GM23338 (cell line): Measurements from ENCODE around the gene UBE2K. TPM values are rescaled to one million over a fixed set of nuclear protein-coding genes. Genes with fewer than 3 reads are reported as not detected.
"Not testable (repeated sequence)": the region's sequence is repeated elsewhere in the genome, so short reads cannot be mapped to it uniquely, and the experiment has no call there.

ENCODE experiments used
- ATAC-seq: fragments of 200-7000 bp; cut with Tn5 transposase; 3 replicates; pipeline ENCODE4 v1.9.1; 2020
- DNase-seq: peaks from one replicate; pipeline ENCODE4 v3.0.0-alpha.2; 2015; ENCODE audit warnings: low spot score
- H2AFZ ChIP-seq: fragments of 200-600 bp; sonication (generic); 2 replicates; pipeline ENCODE4 v1.8.0; 2016; ENCODE audit warnings: antibody characterized with exemption, mild to moderate bottlenecking, moderate library complexity
- H3F3A ChIP-seq: fragments of 200-600 bp; sonication (generic); replicated peaks from 2 replicates; pipeline ENCODE4 v1.8.0; 2017; ENCODE audit warnings: antibody characterized with exemption, mixed run types, low read depth
- H3K27ac ChIP-seq: fragments of 200-600 bp; sonication (generic); 2 replicates; pipeline ENCODE4 v1.6.1; 2016; ENCODE audit warnings: low read depth
- H3K27me3 ChIP-seq: fragments of 200-600 bp; sonication (generic); 2 replicates; pipeline ENCODE4 v1.8.0; 2016; ENCODE audit warnings: mild to moderate bottlenecking, mixed run types, moderate library complexity; ENCODE audit not compliant: insufficient read depth
- H3K36me3 ChIP-seq: fragments of 200-600 bp; sonication (generic); 2 replicates; pipeline ENCODE4 v1.8.0; 2016; ENCODE audit warnings: mild to moderate bottlenecking; ENCODE audit not compliant: insufficient read depth
- H3K4me1 ChIP-seq: fragments of 200-600 bp; sonication (generic); 2 replicates; pipeline ENCODE4 v1.8.0; 2016; ENCODE audit warnings: mild to moderate bottlenecking, moderate library complexity; ENCODE audit not compliant: insufficient read depth
- H3K4me2 ChIP-seq: fragments of 200-600 bp; sonication (generic); 2 replicates; pipeline ENCODE4 v1.7.1; 2017; ENCODE audit warnings: mixed run types
- H3K4me3 ChIP-seq: fragments of 200-600 bp; sonication (generic); 2 replicates; pipeline ENCODE4 v1.6.1; 2016; ENCODE audit warnings: mixed run types
- H3K79me2 ChIP-seq: fragments of 200-600 bp; sonication (generic); replicated peaks from 2 replicates; pipeline ENCODE4 v1.8.0; 2017; ENCODE audit warnings: mild to moderate bottlenecking; ENCODE audit not compliant: insufficient read depth
- H3K9me2 ChIP-seq: fragments of 200-600 bp; sonication (generic); 2 replicates; pipeline ENCODE4 v1.8.0; 2017; ENCODE audit not compliant: insufficient read depth
- H4K20me1 ChIP-seq: fragments of 200-600 bp; sonication (generic); replicated peaks from 2 replicates; pipeline ENCODE4 v1.8.0; 2017; ENCODE audit warnings: mild to moderate bottlenecking; ENCODE audit not compliant: insufficient read depth
- H3K27ac Mint-ChIP-seq: 2 replicates; pipeline ENCODE4 v1.8.0; 2020; ENCODE audit warnings: inconsistent platforms, mild to moderate bottlenecking, moderate library complexity, mixed read lengths
- H3K27me3 Mint-ChIP-seq: 3 replicates; pipeline ENCODE4 v1.8.0; 2022; ENCODE audit warnings: low read depth, mild to moderate bottlenecking, moderate library complexity, mixed read lengths, inconsistent platforms; ENCODE audit not compliant: insufficient read depth, poor library complexity
- H3K36me3 Mint-ChIP-seq: 3 replicates; pipeline ENCODE4 v1.8.0; 2021; ENCODE audit warnings: low read depth, mild to moderate bottlenecking, inconsistent platforms, moderate library complexity, mixed read lengths
- H3K4me1 Mint-ChIP-seq: 3 replicates; pipeline ENCODE4 v1.8.0; 2020; ENCODE audit warnings: mild to moderate bottlenecking, inconsistent platforms, mixed read lengths
- H3K4me3 Mint-ChIP-seq: 3 replicates; pipeline ENCODE4 v1.8.0; 2021; ENCODE audit warnings: moderate library complexity, mild to moderate bottlenecking, inconsistent platforms, mixed read lengths
- H3K9me3 Mint-ChIP-seq: 3 replicates; pipeline ENCODE4 v1.8.0; 2020; ENCODE audit warnings: moderate library complexity, mild to moderate bottlenecking, inconsistent platforms, mixed read lengths
- EZH2 ChIP-seq: fragments of 200-600 bp; sonication (generic); IDR thresholded peaks from one replicate; pipeline ENCODE4 v1.8.0; 2017; ENCODE audit warnings: antibody characterized with exemption, mild to moderate bottlenecking, low read depth; ENCODE audit not compliant: unreplicated experiment
- JUNB ChIP-seq: IDR thresholded peaks from one replicate; pipeline ENCODE4 v1.6.1; 2016; ENCODE audit warnings: antibody characterized with exemption; ENCODE audit not compliant: unreplicated experiment
- POLR2AphosphoS5 ChIP-seq: IDR thresholded peaks from 2 replicates; pipeline ENCODE4 v1.6.1; 2016; ENCODE audit warnings: antibody characterized with exemption, low read depth
- ZNF114 ChIP-seq: fragments of 250-450 bp; sonication (Bioruptor Pico); IDR thresholded peaks from 2 replicates; pipeline ENCODE4 v1.5.0; 2020; ENCODE audit warnings: mild to moderate bottlenecking, moderate library complexity
- polyA plus RNA-seq: library from polyadenylated mRNA; unstranded; fragments of >200 nt; fragmentation: Nextera tagmentation; extraction: Ambion mirVana; gene quantifications from 2 replicates; pipeline ENCODE4 v1.2.1, GENCODE V29; 2016
- total RNA-seq: library from RNA; depleted of rRNA; stranded (reverse); fragments of >200 nt; shearing (Covaris generic); gene quantifications from 2 replicates; pipeline ENCODE4 v1.2.3, GENCODE V29; 2014
- TF ChIP-seq, protein P1 (sequence below): IDR thresholded peaks from one replicate; pipeline ENCODE4 v1.6.1; 2018; ENCODE audit warnings: antibody characterized with exemption; ENCODE audit not compliant: unreplicated experiment
- TF ChIP-seq, protein P2 (sequence below): fragments of 250-450 bp; sonication (Bioruptor Pico); IDR thresholded peaks from 2 replicates; pipeline ENCODE4 v1.5.0; 2020; ENCODE audit warnings: mild to moderate bottlenecking, moderate library complexity

Gene UBE2K
- total and polyA plus RNA-seq, 2 experiments from 2014 or later = 97.7 to 207 TPM

DNA sequence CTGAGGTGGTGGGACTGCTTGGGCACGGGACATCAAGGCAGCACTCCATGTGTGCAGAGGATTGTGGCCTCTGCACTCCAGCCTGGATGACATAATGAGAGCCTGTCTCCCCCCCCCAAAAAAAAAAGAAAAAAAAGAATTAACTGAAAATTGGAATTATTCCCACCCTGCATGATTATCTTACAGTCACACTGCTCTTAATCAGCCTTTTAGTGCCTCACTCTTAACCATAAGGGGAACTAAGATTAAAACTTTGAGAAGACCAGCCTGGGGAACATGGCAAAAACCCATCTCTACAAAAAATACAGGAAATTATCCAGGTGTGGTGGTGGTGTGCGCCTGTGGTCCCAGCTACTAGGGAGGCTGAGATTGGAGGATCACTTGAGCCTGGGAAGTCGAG is 94.6 kb downstream of the UBE2K start:
- Histone ChIP-seq H3K79me2 (no peaks in the 10 kb centered on the region), H3F3A (no peaks in the 10 kb centered on the region), H4K20me1 (no peaks in the 10 kb centered on the region), H3K9me2 (no peaks in the 10 kb centered on the region), H2AFZ (no peak overlapping the region), H3K4me1 (no peaks in the 10 kb centered on the region), H3K27me3 (no peaks in the 10 kb centered on the region), H3K4me3 (no peak overlapping the region), H3K36me3 (no peaks in the 10 kb centered on the region), H3K27ac (no peak overlapping the region), H3K4me2 (no peak overlapping the region)
- ATAC-seq = no peak
- H3K9me3 Mint-ChIP-seq = no peaks in the 10 kb centered on the region; the same call in 2 of the 3 replicates
- no peak overlapping the region for H3K27ac Mint-ChIP-seq
- DNase-seq = no peak
- H3K27me3 Mint-ChIP-seq = peaks cover 2% of the 10 kb centered on the region
- TF ChIP-seq POLR2AphosphoS5 (no peak), EZH2 (no peak)
- TF ChIP-seq, protein P1, sequence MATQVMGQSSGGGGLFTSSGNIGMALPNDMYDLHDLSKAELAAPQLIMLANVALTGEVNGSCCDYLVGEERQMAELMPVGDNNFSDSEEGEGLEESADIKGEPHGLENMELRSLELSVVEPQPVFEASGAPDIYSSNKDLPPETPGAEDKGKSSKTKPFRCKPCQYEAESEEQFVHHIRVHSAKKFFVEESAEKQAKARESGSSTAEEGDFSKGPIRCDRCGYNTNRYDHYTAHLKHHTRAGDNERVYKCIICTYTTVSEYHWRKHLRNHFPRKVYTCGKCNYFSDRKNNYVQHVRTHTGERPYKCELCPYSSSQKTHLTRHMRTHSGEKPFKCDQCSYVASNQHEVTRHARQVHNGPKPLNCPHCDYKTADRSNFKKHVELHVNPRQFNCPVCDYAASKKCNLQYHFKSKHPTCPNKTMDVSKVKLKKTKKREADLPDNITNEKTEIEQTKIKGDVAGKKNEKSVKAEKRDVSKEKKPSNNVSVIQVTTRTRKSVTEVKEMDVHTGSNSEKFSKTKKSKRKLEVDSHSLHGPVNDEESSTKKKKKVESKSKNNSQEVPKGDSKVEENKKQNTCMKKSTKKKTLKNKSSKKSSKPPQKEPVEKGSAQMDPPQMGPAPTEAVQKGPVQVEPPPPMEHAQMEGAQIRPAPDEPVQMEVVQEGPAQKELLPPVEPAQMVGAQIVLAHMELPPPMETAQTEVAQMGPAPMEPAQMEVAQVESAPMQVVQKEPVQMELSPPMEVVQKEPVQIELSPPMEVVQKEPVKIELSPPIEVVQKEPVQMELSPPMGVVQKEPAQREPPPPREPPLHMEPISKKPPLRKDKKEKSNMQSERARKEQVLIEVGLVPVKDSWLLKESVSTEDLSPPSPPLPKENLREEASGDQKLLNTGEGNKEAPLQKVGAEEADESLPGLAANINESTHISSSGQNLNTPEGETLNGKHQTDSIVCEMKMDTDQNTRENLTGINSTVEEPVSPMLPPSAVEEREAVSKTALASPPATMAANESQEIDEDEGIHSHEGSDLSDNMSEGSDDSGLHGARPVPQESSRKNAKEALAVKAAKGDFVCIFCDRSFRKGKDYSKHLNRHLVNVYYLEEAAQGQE = no peak
- H3K4me3 Mint-ChIP-seq = no peak overlapping the region
- H3K4me1 Mint-ChIP-seq = peaks cover 4% of the 10 kb centered on the region; the same call in 1 of the 3 replicates
- H3K36me3 Mint-ChIP-seq = no peaks in the 10 kb centered on the region

DNA sequence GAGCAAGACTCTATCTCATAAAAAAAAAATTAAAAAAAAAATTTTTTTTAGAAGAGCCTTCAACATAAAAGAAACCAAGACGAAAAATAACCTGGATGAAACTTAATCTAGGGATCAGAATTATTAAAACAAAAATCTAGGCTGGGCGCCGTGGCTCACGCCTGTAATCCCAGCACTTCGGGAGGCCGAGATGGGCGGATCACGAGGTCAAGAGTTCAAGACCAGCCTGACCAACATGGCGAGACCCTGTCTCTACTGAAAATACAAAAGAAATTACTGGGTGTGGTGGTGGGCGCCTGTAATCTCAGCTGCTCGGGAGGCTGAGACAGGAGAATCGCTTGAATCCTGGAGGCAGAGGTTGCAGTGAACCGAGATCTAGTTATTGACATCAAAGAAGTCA is 95.0 kb downstream of the UBE2K start:
- DNase-seq, H2AFZ ChIP-seq, H3K27ac ChIP-seq, H3K4me2 ChIP-seq, H3K27ac Mint-ChIP-seq, H3K27me3 ChIP-seq, H3K4me3 Mint-ChIP-seq, H4K20me1 ChIP-seq, H3K4me1 ChIP-seq, H3K36me3 Mint-ChIP-seq, H3K27me3 Mint-ChIP-seq, H3K9me2 ChIP-seq, H3K36me3 ChIP-seq, H3K9me3 Mint-ChIP-seq, ATAC-seq, H3K4me1 Mint-ChIP-seq, H3K79me2 ChIP-seq, H3K4me3 ChIP-seq, H3F3A ChIP-seq: not testable (repeated sequence)

DNA sequence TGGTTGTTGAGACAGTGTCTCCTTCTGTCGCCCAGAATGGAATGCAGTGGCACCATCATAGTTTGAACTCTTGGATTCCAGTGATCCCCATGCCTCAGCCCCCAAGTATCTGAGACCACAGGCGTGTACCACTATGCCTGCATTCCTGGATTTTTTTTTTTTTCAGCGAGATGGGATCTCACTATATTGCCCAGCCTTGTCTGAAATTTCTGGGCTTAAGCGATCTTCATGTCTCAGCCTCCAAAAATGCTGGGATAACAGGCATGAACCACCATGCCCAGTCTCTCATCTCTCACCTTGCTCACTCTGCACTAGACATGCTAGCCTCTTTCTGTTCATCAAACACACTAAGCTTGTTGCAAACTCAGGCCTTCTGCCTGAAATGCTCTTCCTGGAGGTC is 104.1 kb downstream of the UBE2K start:
- Histone ChIP-seq H3K9me2 (no peaks in the 10 kb centered on the region), H4K20me1 (no peaks in the 10 kb centered on the region), H3K27ac (no peak overlapping the region), H2AFZ (no peak overlapping the region), H3K27me3 (no peaks in the 10 kb centered on the region), H3K79me2 (no peaks in the 10 kb centered on the region), H3K4me2 (no peak overlapping the region), H3K4me1 (no peaks in the 10 kb centered on the region), H3F3A (no peaks in the 10 kb centered on the region), H3K4me3 (no peak overlapping the region), H3K36me3 (no peaks in the 10 kb centered on the region)
- Mint-ChIP-seq H3K36me3 (no peaks in the 10 kb centered on the region), H3K27me3 (peaks cover 8% of the 10 kb centered on the region), H3K9me3 (no peaks in the 10 kb centered on the region; the same call in 2 of the 3 replicates), H3K4me1 (no peaks in the 10 kb centered on the region; the same call in 2 of the 3 replicates), H3K4me3 (no peak overlapping the region), H3K27ac (no peak overlapping the region)
- DNase-seq = no peak
- ATAC-seq = no peak
- no peak for TF ChIP-seq JUNB
- TF ChIP-seq, protein P2, sequence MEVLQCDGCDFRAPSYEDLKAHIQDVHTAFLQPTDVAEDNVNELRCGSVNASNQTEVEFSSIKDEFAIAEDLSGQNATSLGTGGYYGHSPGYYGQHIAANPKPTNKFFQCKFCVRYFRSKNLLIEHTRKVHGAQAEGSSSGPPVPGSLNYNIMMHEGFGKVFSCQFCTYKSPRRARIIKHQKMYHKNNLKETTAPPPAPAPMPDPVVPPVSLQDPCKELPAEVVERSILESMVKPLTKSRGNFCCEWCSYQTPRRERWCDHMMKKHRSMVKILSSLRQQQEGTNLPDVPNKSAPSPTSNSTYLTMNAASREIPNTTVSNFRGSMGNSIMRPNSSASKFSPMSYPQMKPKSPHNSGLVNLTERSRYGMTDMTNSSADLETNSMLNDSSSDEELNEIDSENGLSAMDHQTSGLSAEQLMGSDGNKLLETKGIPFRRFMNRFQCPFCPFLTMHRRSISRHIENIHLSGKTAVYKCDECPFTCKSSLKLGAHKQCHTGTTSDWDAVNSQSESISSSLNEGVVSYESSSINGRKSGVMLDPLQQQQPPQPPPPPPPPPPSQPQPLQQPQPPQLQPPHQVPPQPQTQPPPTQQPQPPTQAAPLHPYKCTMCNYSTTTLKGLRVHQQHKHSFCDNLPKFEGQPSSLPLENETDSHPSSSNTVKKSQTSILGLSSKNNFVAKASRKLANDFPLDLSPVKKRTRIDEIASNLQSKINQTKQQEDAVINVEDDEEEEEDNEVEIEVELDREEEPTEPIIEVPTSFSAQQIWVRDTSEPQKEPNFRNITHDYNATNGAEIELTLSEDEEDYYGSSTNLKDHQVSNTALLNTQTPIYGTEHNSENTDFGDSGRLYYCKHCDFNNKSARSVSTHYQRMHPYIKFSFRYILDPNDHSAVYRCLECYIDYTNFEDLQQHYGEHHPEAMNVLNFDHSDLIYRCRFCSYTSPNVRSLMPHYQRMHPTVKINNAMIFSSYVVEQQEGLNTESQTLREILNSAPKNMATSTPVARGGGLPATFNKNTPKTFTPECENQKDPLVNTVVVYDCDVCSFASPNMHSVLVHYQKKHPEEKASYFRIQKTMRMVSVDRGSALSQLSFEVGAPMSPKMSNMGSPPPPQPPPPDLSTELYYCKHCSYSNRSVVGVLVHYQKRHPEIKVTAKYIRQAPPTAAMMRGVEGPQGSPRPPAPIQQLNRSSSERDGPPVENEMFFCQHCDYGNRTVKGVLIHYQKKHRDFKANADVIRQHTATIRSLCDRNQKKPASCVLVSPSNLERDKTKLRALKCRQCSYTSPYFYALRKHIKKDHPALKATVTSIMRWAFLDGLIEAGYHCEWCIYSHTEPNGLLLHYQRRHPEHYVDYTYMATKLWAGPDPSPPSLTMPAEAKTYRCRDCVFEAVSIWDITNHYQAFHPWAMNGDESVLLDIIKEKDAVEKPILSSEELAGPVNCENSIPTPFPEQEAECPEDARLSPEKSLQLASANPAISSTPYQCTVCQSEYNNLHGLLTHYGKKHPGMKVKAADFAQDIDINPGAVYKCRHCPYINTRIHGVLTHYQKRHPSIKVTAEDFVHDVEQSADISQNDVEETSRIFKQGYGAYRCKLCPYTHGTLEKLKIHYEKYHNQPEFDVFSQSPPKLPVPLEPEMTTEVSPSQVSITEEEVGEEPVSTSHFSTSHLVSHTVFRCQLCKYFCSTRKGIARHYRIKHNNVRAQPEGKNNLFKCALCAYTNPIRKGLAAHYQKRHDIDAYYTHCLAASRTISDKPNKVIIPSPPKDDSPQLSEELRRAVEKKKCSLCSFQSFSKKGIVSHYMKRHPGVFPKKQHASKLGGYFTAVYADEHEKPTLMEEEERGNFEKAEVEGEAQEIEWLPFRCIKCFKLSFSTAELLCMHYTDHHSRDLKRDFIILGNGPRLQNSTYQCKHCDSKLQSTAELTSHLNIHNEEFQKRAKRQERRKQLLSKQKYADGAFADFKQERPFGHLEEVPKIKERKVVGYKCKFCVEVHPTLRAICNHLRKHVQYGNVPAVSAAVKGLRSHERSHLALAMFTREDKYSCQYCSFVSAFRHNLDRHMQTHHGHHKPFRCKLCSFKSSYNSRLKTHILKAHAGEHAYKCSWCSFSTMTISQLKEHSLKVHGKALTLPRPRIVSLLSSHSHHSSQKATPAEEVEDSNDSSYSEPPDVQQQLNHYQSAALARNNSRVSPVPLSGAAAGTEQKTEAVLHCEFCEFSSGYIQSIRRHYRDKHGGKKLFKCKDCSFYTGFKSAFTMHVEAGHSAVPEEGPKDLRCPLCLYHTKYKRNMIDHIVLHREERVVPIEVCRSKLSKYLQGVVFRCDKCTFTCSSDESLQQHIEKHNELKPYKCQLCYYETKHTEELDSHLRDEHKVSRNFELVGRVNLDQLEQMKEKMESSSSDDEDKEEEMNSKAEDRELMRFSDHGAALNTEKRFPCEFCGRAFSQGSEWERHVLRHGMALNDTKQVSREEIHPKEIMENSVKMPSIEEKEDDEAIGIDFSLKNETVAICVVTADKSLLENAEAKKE (CRISPR knock-in tag) = no peak
- TF ChIP-seq ZNF114 (CRISPR knock-in tag) = no peak
